OCI-LY7 (cell line): ENCODE measurements around the gene ZMYND19. TPM values are rescaled to one million over a fixed set of nuclear protein-coding genes. Genes with fewer than 3 reads are reported as not detected.
A peak's percentile ranks its signal among the peaks of the same experiment; 100 is the strongest.

ENCODE experiments used
- BruUV-seq: library from RNA; stranded (reverse); fragments of 400-500 nt; replicated peaks from 2 replicates; lab custom pipeline; 2021; lab: Mats Ljungman, UMichigan
- CTCF ChIA-PET: fragments of 300-600 bp; sonication (Branson Sonifier 250); formaldehyde crosslinking; loops from one replicate; lab custom pipeline; 2022; ENCODE audit warnings: antibody characterized with exemption; ENCODE audit not compliant: unreplicated experiment; lab: Charles Lee
- POLR2A ChIA-PET: fragments of 300-600 bp; sonication (Branson Sonifier 250); formaldehyde crosslinking; loops from one replicate; lab custom pipeline; 2022; ENCODE audit warnings: antibody characterized with exemption; lab: Charles Lee
- DNase-seq: peaks from one replicate; pipeline ENCODE4 v3.0.0-alpha.2; 2015; ENCODE audit warnings: low spot score
- H2AFZ ChIP-seq: fragments of 200-600 bp; sonication (generic), shearing (Covaris generic); 2 replicates; pipeline ENCODE4 v1.6.1; 2014; ENCODE audit warnings: mild to moderate bottlenecking, antibody characterized with exemption, low read length, moderate library complexity
- H3K27ac ChIP-seq: fragments of 200-600 bp; sonication (generic); 2 replicates; pipeline ENCODE4 v1.5.1; 2014; ENCODE audit warnings: mixed run types, low read depth, mild to moderate bottlenecking, moderate library complexity, low read length, inconsistent platforms; ENCODE audit not compliant: poor library complexity, severe bottlenecking
- H3K36me3 ChIP-seq: fragments of 200-600 bp; sonication (generic); 2 replicates; pipeline ENCODE4 v1.6.1; 2014; ENCODE audit warnings: mild to moderate bottlenecking, antibody characterized with exemption, low read length, moderate library complexity, mixed read lengths; ENCODE audit not compliant: insufficient read depth
- H3K4me1 ChIP-seq: fragments of 200-600 bp; sonication (generic); 2 replicates; pipeline ENCODE4 v1.5.1; 2014; ENCODE audit warnings: mild to moderate bottlenecking, low read length; ENCODE audit not compliant: insufficient read depth, poor library complexity, severe bottlenecking
- H3K4me2 ChIP-seq: fragments of 200-600 bp; sonication (generic); 2 replicates; pipeline ENCODE4 v1.6.1; 2014; ENCODE audit warnings: mild to moderate bottlenecking, low read length
- H3K4me3 ChIP-seq: fragments of 200-600 bp; sonication (generic); 2 replicates; pipeline ENCODE4 v1.5.1; 2014; ENCODE audit warnings: mild to moderate bottlenecking, low read depth, low read length; ENCODE audit not compliant: poor library complexity, severe bottlenecking
- H3K79me2 ChIP-seq: fragments of 200-600 bp; sonication (generic); 2 replicates; pipeline ENCODE4 v1.6.1; 2016; ENCODE audit warnings: low read depth, mild to moderate bottlenecking, low read length, moderate library complexity, mixed read lengths; ENCODE audit not compliant: insufficient read depth
- H3K9me2 ChIP-seq: fragments of 200-600 bp; sonication (generic); 2 replicates; pipeline ENCODE4 v1.6.1; 2016; ENCODE audit warnings: mild to moderate bottlenecking, low read length, mixed read lengths; ENCODE audit not compliant: insufficient read depth
- H3K9me3 ChIP-seq: fragments of 200-600 bp; sonication (generic); 2 replicates; pipeline ENCODE4 v1.6.1; 2014; ENCODE audit warnings: mild to moderate bottlenecking, mixed run types, low read length, mixed read lengths
- H4K20me1 ChIP-seq: fragments of 200-600 bp; sonication (generic); 2 replicates; pipeline ENCODE4 v1.6.1; 2014; ENCODE audit warnings: mild to moderate bottlenecking, antibody characterized with exemption, low read length, moderate library complexity, mixed read lengths; ENCODE audit not compliant: insufficient read depth
- CTCF ChIP-seq: fragments of 200-600 bp; sonication (generic); conservative IDR thresholded peaks from 2 replicates; pipeline ENCODE4 v1.5.1; 2014; ENCODE audit warnings: mild to moderate bottlenecking, antibody characterized with exemption, low read length, moderate library complexity, mixed read lengths
- EZH2phosphoT487 ChIP-seq: fragments of 200-600 bp; sonication (generic); IDR thresholded peaks from 2 replicates; pipeline ENCODE4 v1.6.1; 2018; ENCODE audit warnings: low read depth, borderline replicate concordance, mild to moderate bottlenecking, mixed run types, antibody characterized with exemption, low read length, moderate library complexity, mixed read lengths
- intact Hi-C: fragments of 100-400 bp; cut with micrococcal nuclease; formaldehyde crosslinking; loops from one replicate; pipeline ENCODE4 v1.10.0; 2022; ENCODE audit not compliant: unreplicated experiment
- total RNA-seq, 2 experiments: library from RNA; depleted of rRNA in 1 of 2; stranded (reverse); fragments of >200 nt in 1 of 2; shearing (Covaris generic) in 1 of 2; gene quantifications; 2 replicates each; pipeline ENCODE4 v1.2.3, GENCODE V29; 2014 to 2022

Gene ZMYND19
- total RNA-seq, 2 experiments from 2014 or later, result 48.4 to 65.8 TPM

GRCh38 chr9:137632230-137633161, 42.2 kb upstream of the ZMYND19 start:
- no TSS peak for BruUV-seq
- peak overlapping the region; percentile 66 for H3K27ac ChIP-seq
- ChIA-PET POLR2A (interaction anchor here (1.2 kb wide), 1 partner anchor 38 kb away, joined by 4 read pairs; no protein-coding TSS in a partner anchor), CTCF (no interaction called here)
- H2AFZ ChIP-seq, result no peak overlapping the region
- no peaks in the 10 kb centered on the region for H3K9me3 ChIP-seq
- DNase-seq, result peak; percentile 63
- H3K9me2 ChIP-seq, result no peaks in the 10 kb centered on the region
- H3K4me3 ChIP-seq, result peak overlapping the region; percentile 49
- TF ChIP-seq EZH2phosphoT487, result no peak
- no peak for TF ChIP-seq CTCF
- intact Hi-C loops, result loop anchor here (2.0 kb wide), 1 partner anchor 18 kb away; no protein-coding TSS in a partner anchor
- H3K4me2 ChIP-seq, result peak overlapping the region; percentile 77
- H3K36me3 ChIP-seq, result peaks cover 26% of the 10 kb centered on the region
- peaks cover 76% of the 10 kb centered on the region for H3K4me1 ChIP-seq
- peaks cover 100% of the 10 kb centered on the region for H3K79me2 ChIP-seq
- peaks cover 6% of the 10 kb centered on the region; the same call in 1 of the 2 replicates for H4K20me1 ChIP-seq

DNA sequence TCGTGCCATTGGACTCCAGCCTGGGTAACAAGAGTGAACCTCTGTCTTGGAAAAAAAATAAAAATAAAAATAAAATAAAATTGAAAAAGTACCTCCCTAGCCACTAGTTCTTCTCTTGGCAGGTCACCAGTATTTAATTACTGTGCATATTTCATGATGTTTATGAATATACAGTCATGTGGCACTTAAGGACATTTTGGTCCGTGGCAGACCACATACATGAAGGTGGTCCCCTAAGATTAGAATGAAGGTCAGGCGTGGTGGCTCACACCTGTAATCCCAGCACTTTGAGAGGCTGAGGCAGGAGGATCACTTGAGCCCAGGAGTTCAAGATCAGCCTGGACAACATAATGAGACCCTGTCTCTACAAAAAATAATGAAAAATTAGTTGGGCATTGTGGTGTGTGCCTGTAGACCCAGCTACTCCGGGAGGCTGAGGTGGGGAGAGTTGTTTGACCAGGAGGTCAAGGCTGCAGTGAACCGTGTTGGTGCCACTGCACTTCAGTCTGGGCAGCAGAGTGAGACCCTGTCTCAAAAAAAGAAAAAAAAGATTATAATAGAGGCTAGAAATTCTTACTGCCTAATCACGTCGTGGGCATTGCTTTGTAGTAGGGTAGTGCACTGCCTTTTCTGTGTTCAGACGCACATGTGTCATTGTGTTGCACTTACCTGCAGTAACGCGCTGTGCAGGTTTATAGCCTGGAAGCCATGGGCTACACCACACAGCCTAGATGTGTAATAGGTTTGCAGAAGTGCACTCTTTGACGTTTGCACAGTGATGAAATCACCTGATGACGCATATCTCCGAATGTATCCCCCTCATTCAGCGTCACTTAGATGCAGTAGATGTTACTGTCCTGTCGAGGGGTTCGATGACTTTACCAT, 41.3 kb upstream of the ZMYND19 start:
- peaks cover 5% of the 10 kb centered on the region; the same call in 1 of the 2 replicates for H4K20me1 ChIP-seq
- CTCF ChIA-PET, result no interaction called here
- no TSS peak for BruUV-seq
- peak overlapping the region; percentile 77 for H3K4me2 ChIP-seq
- H3K4me1 ChIP-seq, result peaks cover 85% of the 10 kb centered on the region
- H2AFZ ChIP-seq, result no peak overlapping the region
- intact Hi-C loops, result loop anchor here (2.0 kb wide), 1 partner anchor 19 kb away; no protein-coding TSS in a partner anchor
- H3K36me3 ChIP-seq, result peaks cover 32% of the 10 kb centered on the region
- peaks cover 100% of the 10 kb centered on the region for H3K79me2 ChIP-seq
- H3K27ac ChIP-seq, result peak overlapping the region; percentile 66
- TF ChIP-seq EZH2phosphoT487 (no peak), CTCF (no peak)
- H3K9me2 ChIP-seq, result no peaks in the 10 kb centered on the region
- peak overlapping the region; percentile 49 for H3K4me3 ChIP-seq
- H3K9me3 ChIP-seq, result no peaks in the 10 kb centered on the region
- POLR2A ChIA-PET, result interaction anchor here (1.2 to 1.9 kb wide), 2 partner anchors 39 to 40 kb away, joined by 4 to 7 read pairs; no protein-coding TSS in a partner anchor
- DNase-seq, result peak; percentile 56
